Measurements from ENCODE around the gene ITGA11.

The ITGA11 gene

DNA sequence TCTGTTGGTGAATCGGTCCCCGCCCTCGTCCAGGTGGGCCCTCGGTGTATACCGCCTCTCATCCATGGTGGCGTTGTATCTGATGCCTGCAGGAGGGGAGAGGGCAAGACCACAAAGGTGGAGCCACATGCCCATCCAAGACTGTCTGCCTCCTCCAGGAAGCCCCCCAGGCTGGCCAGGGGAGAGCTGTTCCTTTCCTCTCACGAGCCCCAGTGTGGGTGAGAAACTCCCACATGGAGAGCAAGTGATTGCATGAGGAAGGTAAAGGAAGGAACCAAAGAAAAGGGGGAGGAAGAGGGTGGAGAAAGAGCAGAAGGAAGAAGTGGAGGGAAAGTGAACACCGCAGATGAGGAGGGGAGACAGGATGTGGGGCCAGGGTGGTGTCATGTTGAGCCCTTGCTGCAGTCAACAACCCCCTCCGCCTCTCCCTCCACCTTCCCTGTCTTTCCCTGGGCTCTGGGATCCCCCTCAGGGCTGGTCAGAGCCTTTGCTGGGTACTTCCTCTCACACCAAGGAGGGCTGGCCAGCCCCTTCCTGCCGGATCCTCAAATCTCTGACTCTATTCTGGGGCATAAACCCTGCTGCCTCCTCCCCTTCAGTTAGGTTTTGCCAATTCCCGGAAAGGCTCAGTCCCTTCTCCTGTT is 105.1 kb downstream of the ITGA11 start:
- intact Hi-C loops (cut with micrococcal nuclease) = no loop called here
- Mint-ChIP-seq H3K27me3 (peaks cover 17% of the 10 kb centered on the region), H3K27ac (peak overlapping the region; percentile 75), H3K9me3 (no peaks in the 10 kb centered on the region), H3K36me3 (ENCODE audit: low read depth) (peaks cover 58% of the 10 kb centered on the region), H3K4me3 (peak overlapping the region; percentile 18), H3K4me1 (ENCODE audit: low read depth) (peaks cover 59% of the 10 kb centered on the region)

DNA sequence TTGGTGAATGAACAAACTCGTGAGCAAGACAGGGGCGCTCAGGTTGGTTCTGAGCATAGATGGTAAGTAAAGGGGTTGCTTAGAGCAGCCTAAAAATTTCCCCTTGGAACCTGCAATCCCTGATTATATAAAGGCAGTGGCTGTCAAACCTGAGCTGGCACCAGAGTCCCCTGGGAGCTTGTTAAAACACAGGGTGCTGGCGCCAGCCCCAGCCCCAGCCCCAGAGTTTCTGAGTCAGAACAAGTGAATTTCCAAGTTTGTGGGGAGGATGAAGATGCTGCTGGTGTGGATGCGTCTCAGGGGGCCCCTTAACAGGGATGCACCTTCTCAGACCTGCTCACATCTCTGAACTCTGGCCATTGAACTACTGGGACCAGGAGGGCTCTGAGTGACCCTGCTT is 106.2 kb downstream of the ITGA11 start:
- H3K9me3 Mint-ChIP-seq = no peaks in the 10 kb centered on the region
- peaks cover 10% of the 10 kb centered on the region for H3K27me3 Mint-ChIP-seq
- H3K4me3 Mint-ChIP-seq = no peak overlapping the region
- peak overlapping the region; percentile 75 for H3K27ac Mint-ChIP-seq
- peaks cover 54% of the 10 kb centered on the region for H3K4me1 Mint-ChIP-seq (ENCODE audit: low read depth)
- intact Hi-C loops (cut with micrococcal nuclease) = no loop called here
- H3K36me3 Mint-ChIP-seq (ENCODE audit: low read depth) = peaks cover 49% of the 10 kb centered on the region

DNA sequence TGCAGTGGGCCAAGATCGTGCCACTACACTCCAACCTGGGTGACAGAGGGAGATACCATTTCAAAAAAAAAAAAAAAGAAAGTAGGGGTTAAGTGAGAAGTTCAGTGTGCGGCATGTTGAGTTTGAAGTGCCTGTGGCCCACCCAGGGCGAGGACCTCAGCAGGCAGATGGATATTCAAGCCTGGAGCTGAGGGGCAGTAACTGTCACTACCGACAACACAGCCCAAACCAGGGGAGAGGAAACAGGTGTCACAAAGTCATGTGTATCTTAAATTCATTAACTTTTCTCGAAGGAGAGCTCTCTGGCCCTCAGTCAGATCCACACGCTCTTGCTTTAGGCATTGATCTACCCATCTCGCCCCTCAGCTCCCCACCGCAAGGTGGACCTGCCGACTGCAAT is 109.2 kb downstream of the ITGA11 start:
- Mint-ChIP-seq H3K27ac (peak overlapping the region; percentile 18), H3K27me3 (peaks cover 7% of the 10 kb centered on the region), H3K4me1 (ENCODE audit: low read depth) (peaks cover 43% of the 10 kb centered on the region), H3K9me3 (no peaks in the 10 kb centered on the region), H3K36me3 (ENCODE audit: low read depth) (peaks cover 41% of the 10 kb centered on the region), H3K4me3 (no peak overlapping the region)
- intact Hi-C loops (cut with micrococcal nuclease) = no loop called here

DNA sequence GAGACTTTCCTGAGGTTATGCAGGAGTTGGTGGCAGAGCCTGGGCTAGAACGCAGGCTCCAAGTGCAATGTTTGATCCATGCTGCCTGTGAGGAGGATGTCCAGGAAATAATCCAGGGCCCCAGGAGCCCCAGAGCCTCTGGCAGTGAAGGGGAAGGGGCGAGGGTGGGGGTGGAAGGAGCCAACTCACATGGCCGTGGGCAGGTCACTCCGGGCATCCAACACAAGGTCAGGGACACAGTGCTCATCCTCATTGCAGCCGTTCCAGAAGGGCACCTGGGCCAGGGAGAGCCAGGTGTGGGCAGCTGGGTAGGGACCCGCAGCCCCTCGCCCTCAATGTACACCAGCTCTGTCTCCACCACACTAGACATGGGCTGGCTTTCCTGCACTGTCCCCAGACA is 110.7 kb downstream of the ITGA11 start:
- intact Hi-C loops (cut with micrococcal nuclease) = no loop called here
- Mint-ChIP-seq H3K4me3 (no peak overlapping the region), H3K4me1 (ENCODE audit: low read depth) (peaks cover 35% of the 10 kb centered on the region), H3K27ac (no peak overlapping the region), H3K36me3 (ENCODE audit: low read depth) (peaks cover 43% of the 10 kb centered on the region), H3K27me3 (peaks cover 6% of the 10 kb centered on the region), H3K9me3 (no peaks in the 10 kb centered on the region)

DNA sequence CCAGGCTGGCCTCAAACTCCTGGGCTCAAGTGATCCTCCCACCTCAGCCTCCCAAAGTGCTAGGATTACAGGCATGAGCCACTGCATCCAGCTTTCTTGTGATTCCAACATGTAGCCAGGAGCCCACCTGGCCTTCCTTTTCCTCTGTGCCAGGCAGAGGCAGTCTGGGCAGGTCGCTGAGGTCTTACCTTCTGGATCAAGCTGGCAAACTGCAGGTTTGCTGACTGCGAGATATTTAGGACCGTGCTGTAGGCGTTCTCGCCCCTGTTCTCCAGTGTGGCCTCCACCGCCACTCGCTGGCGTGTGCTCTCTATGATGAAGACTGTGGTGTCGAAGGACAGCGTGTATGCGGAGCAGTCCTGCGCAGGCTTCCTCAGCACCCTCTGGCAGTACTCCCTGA is 112.0 kb downstream of the ITGA11 start:
- H3K9me3 Mint-ChIP-seq = no peaks in the 10 kb centered on the region
- H3K4me3 Mint-ChIP-seq = no peak overlapping the region
- H3K27ac Mint-ChIP-seq = no peak overlapping the region
- intact Hi-C loops (cut with micrococcal nuclease) = no loop called here
- peaks cover 42% of the 10 kb centered on the region for H3K36me3 Mint-ChIP-seq (ENCODE audit: low read depth)
- peaks cover 44% of the 10 kb centered on the region for H3K4me1 Mint-ChIP-seq (ENCODE audit: low read depth)
- H3K27me3 Mint-ChIP-seq = peaks cover 8% of the 10 kb centered on the region

DNA sequence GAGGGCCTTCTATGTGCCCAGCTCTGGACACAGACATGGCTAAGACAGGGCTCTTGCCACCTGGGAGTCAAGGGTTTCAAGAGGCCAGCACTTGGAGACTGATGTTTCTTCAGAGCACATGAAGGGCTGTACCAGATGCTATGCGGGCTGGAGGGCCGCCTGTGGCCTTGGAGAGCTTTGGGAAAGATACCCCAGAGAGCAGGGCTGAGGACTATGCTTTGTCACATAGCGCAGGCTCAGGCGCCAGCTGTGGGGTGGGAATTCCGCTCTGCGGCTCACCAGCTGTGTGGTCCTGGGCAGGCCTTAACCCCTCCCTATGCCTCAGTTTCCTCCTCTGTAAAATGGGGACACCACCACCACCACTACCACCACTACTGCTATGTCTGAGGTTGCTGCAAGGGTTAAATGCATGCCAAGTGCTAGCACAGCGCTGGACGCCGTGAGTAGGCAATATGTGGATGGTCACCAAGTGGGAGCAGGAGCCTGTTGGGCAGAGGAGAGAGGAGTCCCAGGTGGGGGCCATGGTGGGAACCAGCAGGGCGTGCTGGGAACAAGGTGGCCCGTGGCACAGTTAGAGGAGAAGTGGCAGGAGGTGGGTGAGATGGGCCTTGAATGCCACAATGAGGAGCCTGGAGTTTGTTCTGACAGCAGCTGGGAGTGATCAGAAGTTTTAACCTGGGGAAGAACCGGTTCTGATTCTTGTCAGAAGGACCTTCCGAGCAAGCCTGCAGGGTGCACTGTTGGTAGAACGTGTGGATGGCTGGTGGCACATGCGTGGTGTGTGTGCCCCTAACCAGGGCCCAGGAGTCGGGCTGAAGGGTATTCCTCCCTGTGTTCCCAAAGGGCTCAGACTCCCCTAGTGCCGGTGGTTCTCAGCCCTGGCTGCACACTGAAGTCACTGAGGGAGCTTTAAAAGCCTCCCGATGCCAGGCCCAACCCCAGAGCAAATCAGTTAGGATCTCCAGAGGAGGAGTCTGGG is 112.7 kb downstream of the ITGA11 start:
- no peak overlapping the region for H3K4me3 Mint-ChIP-seq
- H3K36me3 Mint-ChIP-seq (ENCODE audit: low read depth) = peaks cover 37% of the 10 kb centered on the region
- H3K27me3 Mint-ChIP-seq = peaks cover 8% of the 10 kb centered on the region
- intact Hi-C loops (cut with micrococcal nuclease) = no loop called here
- H3K4me1 Mint-ChIP-seq (ENCODE audit: low read depth) = peaks cover 51% of the 10 kb centered on the region
- no peaks in the 10 kb centered on the region for H3K9me3 Mint-ChIP-seq
- H3K27ac Mint-ChIP-seq = peak overlapping the region; percentile 1

DNA sequence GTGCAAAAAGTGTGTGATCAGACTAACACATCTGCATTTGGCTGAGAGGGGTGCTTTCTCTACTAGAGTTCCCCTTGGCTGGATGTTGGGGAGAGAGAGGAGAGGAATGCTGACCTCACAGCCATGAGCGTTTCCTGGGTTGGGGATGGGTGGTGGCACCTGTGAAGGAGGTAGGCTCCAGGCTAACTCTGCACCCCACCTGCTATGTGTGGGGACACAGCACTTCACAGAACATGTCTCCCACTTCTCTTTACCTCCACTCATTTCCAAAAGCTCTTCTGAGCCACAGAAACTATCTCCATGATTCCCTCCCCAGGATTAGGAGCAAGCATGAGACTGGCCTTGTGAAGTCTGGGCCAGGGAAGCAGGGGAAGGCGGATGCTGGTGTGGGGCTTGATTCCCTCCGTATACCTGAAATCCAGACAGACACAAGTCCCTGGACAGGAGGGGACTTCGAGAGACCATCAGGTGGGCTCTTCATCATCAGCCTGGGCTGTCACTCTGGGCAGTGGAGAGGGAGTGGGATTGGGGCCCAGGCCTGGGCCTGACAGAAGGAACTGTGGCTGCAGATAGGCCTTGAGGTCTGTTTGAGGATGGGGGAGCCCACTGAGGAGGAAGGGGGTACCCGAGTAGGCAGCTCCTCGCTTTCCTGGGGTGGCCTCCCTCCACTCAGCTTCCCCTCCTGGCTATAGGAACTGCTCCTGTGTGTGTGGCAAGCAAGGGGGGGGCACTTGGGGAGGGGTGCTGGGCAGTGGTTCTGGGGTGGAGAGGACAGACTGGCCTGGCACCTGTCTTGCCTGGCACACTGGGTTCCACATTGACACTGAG is 113.7 kb downstream of the ITGA11 start:
- no peaks in the 10 kb centered on the region for H3K9me3 Mint-ChIP-seq
- no peak overlapping the region for H3K4me3 Mint-ChIP-seq
- H3K27me3 Mint-ChIP-seq = peaks cover 7% of the 10 kb centered on the region
- peaks cover 61% of the 10 kb centered on the region for H3K4me1 Mint-ChIP-seq (ENCODE audit: low read depth)
- intact Hi-C loops (cut with micrococcal nuclease) = no loop called here
- H3K27ac Mint-ChIP-seq = no peak overlapping the region
- peaks cover 30% of the 10 kb centered on the region for H3K36me3 Mint-ChIP-seq (ENCODE audit: low read depth)

DNA sequence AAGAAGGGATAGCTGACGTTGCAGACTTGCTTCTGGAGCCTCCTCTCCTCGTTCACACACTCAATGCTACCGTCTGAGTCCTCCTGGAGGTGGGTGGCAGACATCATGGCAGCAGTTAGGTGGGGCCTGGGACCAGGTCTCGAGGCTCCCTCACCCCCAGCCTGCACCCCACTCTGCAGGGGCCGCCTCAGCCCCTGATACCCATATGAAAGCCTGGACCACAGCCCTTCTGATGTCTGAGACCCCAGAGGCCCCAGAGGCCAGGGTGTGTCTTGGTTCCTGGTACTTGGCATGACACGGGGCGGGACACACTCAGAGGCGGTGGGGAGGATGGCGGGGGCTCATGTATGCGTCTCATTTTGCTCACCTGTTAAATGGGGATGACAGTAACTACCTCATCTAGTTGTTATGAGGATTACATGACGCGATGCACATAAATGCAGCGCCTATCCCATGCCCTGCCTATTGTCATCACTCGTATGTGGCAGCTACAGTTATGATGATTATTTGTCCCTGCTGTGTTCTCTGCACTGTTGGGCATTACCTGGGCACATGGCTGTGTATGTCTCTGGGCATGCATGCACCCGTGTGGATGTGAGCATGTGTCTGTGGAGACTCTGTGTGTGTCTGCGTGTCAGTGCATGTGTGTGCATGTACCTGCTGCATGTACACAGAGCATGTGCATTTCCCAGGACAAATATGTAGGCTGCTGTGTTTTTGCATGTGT is 114.5 kb downstream of the ITGA11 start:
- Mint-ChIP-seq H3K36me3 (ENCODE audit: low read depth) (peaks cover 30% of the 10 kb centered on the region), H3K4me3 (no peak overlapping the region), H3K27ac (no peak overlapping the region), H3K9me3 (no peaks in the 10 kb centered on the region), H3K27me3 (peaks cover 7% of the 10 kb centered on the region), H3K4me1 (ENCODE audit: low read depth) (peaks cover 69% of the 10 kb centered on the region)
- intact Hi-C loops (cut with micrococcal nuclease) = no loop called here

DNA sequence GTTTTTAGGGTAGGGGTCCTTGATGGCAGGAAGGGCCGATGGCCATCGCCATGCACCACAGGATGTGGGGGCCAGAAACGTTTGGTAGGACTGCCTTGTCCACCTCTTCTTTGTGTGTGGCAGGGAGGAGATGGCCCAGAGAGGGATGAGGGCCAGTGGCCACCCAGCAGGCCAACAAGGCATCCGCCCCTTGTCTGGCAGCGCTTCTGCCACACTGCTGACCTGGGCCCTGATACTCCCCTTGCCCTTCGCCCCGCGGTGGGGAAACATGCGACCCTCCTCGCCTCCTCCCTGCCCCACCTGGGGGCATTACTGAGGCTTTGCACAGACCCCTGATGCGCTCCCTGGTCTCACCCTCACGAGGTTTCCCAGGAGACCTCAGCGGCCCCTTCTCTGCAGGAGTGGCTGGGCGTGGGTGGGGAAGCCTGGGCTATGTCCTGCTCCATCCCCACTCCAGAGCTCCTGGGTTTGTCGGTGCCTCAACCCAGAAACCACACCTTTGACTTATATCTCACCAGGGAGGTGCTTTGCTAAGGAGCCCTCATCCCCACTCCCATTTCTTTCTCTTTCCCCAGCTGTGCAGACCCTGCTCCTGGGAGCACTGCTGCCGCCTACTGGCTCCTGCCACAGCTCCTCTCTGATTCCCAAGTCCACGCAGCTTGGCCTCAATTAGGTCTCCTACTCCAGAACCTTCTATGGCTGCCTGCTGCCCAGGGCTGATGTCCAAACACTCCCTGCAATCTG is 115.7 kb downstream of the ITGA11 start:
- peaks cover 25% of the 10 kb centered on the region for H3K36me3 Mint-ChIP-seq (ENCODE audit: low read depth)
- peaks cover 7% of the 10 kb centered on the region for H3K27me3 Mint-ChIP-seq
- H3K4me3 Mint-ChIP-seq = no peak overlapping the region
- intact Hi-C loops (cut with micrococcal nuclease) = no loop called here
- H3K4me1 Mint-ChIP-seq (ENCODE audit: low read depth) = peaks cover 71% of the 10 kb centered on the region
- H3K27ac Mint-ChIP-seq = peak overlapping the region; percentile 39
- no peaks in the 10 kb centered on the region for H3K9me3 Mint-ChIP-seq

DNA sequence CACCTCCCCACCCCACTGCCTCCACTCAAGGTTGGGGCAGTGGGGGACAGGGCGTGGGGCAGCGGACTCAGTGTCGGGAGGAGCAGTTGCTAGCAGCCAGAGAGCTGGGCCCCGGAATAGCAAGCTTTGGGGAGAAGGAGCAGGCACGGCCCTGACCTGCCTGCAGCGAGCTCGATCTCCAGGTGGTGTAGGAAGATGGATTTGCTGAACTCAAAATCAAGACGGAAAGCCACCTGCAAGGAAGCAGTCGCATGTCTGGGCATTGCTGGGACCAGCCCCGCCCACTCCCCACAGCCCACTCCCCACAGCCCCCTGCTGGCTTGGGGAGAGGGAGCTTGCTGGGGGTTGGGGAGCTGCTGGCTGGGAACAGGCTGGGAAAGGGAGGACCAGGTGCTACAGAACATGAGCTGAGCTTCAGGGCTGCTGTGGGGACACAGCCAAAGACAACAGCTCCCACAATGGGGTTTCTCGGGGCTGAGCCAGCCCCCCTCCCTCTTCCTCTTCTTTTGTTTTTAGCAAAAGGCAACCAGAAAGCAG is 116.4 kb downstream of the ITGA11 start:
- Mint-ChIP-seq H3K4me3 (no peak overlapping the region), H3K36me3 (ENCODE audit: low read depth) (peaks cover 30% of the 10 kb centered on the region), H3K4me1 (ENCODE audit: low read depth) (peaks cover 78% of the 10 kb centered on the region), H3K9me3 (no peaks in the 10 kb centered on the region), H3K27ac (peak overlapping the region; percentile 39), H3K27me3 (peaks cover 7% of the 10 kb centered on the region)
- intact Hi-C loops (cut with micrococcal nuclease) = no loop called here

DNA sequence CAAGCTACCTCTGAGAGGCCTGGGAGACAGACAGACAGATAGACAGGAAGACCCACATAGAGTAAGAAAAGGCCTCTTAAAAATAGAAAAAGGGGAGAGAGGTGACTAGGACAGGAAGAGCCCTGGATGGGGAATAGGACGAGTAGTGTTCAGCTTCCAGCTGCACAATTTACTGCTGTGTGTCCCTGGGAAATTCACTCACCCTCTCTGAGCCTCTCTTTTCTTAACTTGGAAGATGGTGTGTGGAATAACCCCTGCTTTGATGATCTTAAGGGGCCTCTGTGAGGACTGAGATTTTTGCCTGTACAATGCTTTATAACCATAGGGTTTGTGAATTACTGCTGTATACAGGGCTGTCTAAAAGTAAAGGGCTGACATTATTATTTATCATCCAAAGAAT is 116.9 kb downstream of the ITGA11 start:
- H3K4me1 Mint-ChIP-seq (ENCODE audit: low read depth) = peaks cover 83% of the 10 kb centered on the region
- no peak overlapping the region for H3K4me3 Mint-ChIP-seq
- peaks cover 30% of the 10 kb centered on the region for H3K36me3 Mint-ChIP-seq (ENCODE audit: low read depth)

DNA sequence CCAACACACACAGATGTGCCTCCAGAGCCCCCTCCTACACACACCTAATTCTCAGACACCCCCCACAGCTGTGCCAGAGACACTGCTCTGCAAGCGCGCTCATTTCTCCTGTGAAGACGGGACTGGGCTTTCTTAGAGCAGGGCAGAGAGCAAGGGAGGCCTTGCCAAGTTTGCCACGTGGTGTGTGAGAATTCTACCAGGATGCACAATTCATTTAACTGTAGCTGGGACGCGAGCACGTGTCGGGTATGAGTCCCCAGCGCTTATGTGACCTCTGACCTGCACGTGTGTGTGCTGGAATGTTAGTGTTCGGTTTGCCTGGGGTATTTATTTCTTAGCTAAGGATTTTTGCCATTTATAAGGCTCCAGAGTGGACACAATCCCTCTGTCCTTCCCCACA is 117.4 kb downstream of the ITGA11 start:
- Mint-ChIP-seq H3K36me3 (ENCODE audit: low read depth) (peaks cover 30% of the 10 kb centered on the region), H3K27ac (no peak overlapping the region), H3K4me1 (ENCODE audit: low read depth) (peaks cover 83% of the 10 kb centered on the region), H3K9me3 (no peaks in the 10 kb centered on the region), H3K4me3 (no peak overlapping the region), H3K27me3 (peaks cover 7% of the 10 kb centered on the region)
- intact Hi-C loops (cut with micrococcal nuclease) = no loop called here

More for the DNA sequence above, 116.9 kb downstream of the ITGA11 start:
- peaks cover 7% of the 10 kb centered on the region for H3K27me3 Mint-ChIP-seq
- no peaks in the 10 kb centered on the region for H3K9me3 Mint-ChIP-seq
- intact Hi-C loops (cut with micrococcal nuclease) = no loop called here
- peak overlapping the region; percentile 39 for H3K27ac Mint-ChIP-seq
